Activated CD4-positive, alpha-beta T cell treated with anti-CD3 and anti-CD28 coated beads, Interleukin-2, Interleukin-6, amounts not matched to agents 100 ng/mL and 50 ng/mL, durations not matched to agents 16 hours and 8 hours (primary cell): ENCODE data around the gene STX7.

Source experiments
- DNase-seq: peaks from one replicate; pipeline ENCODE4 v3.0.0-alpha.2; 2020

Gene STX7

GRCh38 chr6:132466952-132467351 is 46.0 kb downstream of the STX7 start:
- DNase-seq, result no peak

GRCh38 chr6:132465530-132466485 is 47.1 kb downstream of the STX7 start:
- DNase-seq, result no peak

- DNase-seq, result no peak
Observed at GRCh38 chr6:132464538-132465256, 48.2 kb downstream of the STX7 start.

GRCh38 chr6:132461958-132462357 is 51.0 kb downstream of the STX7 start:
- DNase-seq, result no peak

GRCh38 chr6:132459605-132459952 is 53.3 kb downstream of the STX7 start:
- no peak for DNase-seq

- no peak for DNase-seq
Observed at GRCh38 chr6:132458887-132459604, 53.9 kb downstream of the STX7 start.

GRCh38 chr6:132456700-132457143 is 56.2 kb downstream of the STX7 start:
- no peak for DNase-seq

GRCh38 chr6:132446855-132447241 is 66.1 kb downstream of the STX7 start:
- DNase-seq, result no peak

- DNase-seq, result no peak
Observed at GRCh38 chr6:132446141-132446854, 66.6 kb downstream of the STX7 start.

GRCh38 chr6:132445201-132445951 is 67.5 kb downstream of the STX7 start:
- no peak for DNase-seq

GRCh38 chr6:132443206-132443605 is 69.7 kb downstream of the STX7 start:
- no peak for DNase-seq

- DNase-seq, result no peak
Observed at GRCh38 chr6:132430110-132430509, 82.8 kb downstream of the STX7 start.

- no peak for DNase-seq
Observed at GRCh38 chr6:132425176-132425575, 87.7 kb downstream of the STX7 start.

- no peak for DNase-seq
Observed at GRCh38 chr6:132423839-132424238, 89.1 kb downstream of the STX7 start.

- DNase-seq, result no peak
Observed at GRCh38 chr6:132418235-132418965, 94.5 kb downstream of the STX7 start.

- DNase-seq, result no peak
Observed at GRCh38 chr6:132414761-132415160, 98.2 kb downstream of the STX7 start.

GRCh38 chr6:132414322-132414721 is 98.6 kb downstream of the STX7 start:
- DNase-seq, result no peak

GRCh38 chr6:132413499-132413802 is 99.5 kb downstream of the STX7 start:
- no peak for DNase-seq

- no peak for DNase-seq
Observed at GRCh38 chr6:132412656-132413498, 100.0 kb downstream of the STX7 start.

- DNase-seq, result no peak
Observed at GRCh38 chr6:132411296-132411695, 101.6 kb downstream of the STX7 start.

GRCh38 chr6:132410830-132411229 is 102.1 kb downstream of the STX7 start:
- DNase-seq, result no peak
